ENCODE results near the gene MGAT5B.

DNA sequence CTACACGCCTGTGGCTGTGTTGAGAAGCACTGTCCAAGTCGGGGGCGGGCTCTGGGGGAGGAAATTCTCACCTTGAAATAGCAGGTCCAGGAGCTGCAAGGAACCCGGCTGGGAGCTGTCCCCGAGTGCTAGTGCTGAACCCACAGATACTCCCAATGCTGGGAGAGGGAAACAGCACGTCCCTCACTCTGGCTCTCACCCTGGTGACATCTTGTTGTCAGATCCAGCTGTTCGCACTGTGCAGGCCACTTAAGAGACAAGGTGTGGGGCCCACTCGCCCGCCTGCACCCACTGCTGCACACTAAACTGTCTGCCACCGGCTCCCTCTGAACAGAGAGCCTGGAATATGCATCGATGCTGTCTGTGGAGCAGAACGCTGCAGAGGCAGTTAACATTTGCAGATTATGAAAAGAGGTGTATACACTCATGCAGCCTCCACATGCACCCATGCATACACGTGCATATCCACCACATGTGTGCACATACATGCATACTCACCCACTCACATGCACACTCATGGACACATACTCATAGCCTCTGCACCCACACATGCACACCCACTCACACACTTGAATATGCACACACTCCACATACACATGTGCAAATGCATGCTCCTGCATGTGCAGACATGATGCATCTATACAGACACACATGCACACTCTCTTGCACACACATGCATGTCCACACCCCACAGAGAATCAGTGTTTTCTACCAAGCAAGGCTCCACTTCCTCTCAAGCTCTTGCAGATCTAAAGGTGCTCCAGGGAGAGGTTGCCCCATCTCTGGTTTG is 42.0 kb downstream of the MGAT5B start:
- TF ChIP-seq, protein P1, sequence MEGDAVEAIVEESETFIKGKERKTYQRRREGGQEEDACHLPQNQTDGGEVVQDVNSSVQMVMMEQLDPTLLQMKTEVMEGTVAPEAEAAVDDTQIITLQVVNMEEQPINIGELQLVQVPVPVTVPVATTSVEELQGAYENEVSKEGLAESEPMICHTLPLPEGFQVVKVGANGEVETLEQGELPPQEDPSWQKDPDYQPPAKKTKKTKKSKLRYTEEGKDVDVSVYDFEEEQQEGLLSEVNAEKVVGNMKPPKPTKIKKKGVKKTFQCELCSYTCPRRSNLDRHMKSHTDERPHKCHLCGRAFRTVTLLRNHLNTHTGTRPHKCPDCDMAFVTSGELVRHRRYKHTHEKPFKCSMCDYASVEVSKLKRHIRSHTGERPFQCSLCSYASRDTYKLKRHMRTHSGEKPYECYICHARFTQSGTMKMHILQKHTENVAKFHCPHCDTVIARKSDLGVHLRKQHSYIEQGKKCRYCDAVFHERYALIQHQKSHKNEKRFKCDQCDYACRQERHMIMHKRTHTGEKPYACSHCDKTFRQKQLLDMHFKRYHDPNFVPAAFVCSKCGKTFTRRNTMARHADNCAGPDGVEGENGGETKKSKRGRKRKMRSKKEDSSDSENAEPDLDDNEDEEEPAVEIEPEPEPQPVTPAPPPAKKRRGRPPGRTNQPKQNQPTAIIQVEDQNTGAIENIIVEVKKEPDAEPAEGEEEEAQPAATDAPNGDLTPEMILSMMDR (IDR thresholded peaks at IDR 0.05) = no peak
- TF ChIP-seq POLR2AphosphoS5 (IDR thresholded peaks at IDR 0.05) (no peak), POLR2A (IDR thresholded peaks at IDR 0.05) (no peak), EP300 (IDR thresholded peaks at IDR 0.05) (no peak)

Data from sigmoid colon (tissue), 4 donors.